ENCODE measurements around the gene CSF2.

GRCh38 chr5:132049559-132049958 is 24.0 kb upstream of the CSF2 start:
- TF ChIP-seq CTCF (conservative IDR thresholded peaks at IDR 0.05; ENCODE audit: low read depth, low read length), result no peak
- TF ChIP-seq POLR2A (IDR thresholded peaks at IDR 0.05; ENCODE audit: low read depth, low read length), result no peak
- TF ChIP-seq RFX5 (IDR thresholded peaks at IDR 0.05; ENCODE audit: low read depth, low read length), result no peak
- no peak for TF ChIP-seq CEBPB (IDR thresholded peaks at IDR 0.05; ENCODE audit: low read depth, low read length)
- no peak for TF ChIP-seq MAZ (IDR thresholded peaks at IDR 0.05; ENCODE audit: borderline replicate concordance, low read depth, low read length)
